ENCODE measurements around the gene B4GALT5. TPM values are rescaled to one million over a fixed set of nuclear protein-coding genes. Genes with fewer than 3 reads are reported as not detected.

B4GALT5 gene
- polyA plus RNA-seq, 1 donor (not counting 4 experiments of a cell fraction or from before 2014, with no cell fraction given), result 23.5 TPM

DNA sequence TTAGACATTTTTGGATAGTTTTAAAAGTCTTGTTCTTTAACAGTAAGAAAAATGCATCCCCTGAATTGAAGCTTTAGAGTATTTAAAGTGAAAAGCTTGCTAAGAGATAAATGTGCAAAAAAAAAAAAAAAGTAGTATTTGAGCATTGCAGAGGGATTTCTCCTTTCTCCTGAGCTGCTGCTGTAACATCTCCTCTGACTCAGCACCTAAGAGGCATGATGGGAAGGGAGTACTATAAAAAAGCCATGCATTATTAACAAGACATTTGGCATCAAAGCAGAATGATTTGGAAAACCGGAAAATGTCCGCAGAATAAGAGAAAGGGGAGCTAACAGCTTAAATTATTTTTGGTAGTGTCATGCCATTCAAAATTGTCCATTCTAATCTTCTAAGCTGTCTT is 27.9 kb downstream of the B4GALT5 start:
- Histone ChIP-seq H3K36me3 (ENCODE audit: control insufficient read depth in 2 of 2, extremely low read depth in 1 of 2, insufficient read depth in 2 of 2, low read length in 2 of 2) (peaks cover 2 to 6% of the 10 kb centered on the region in 2 experiments), H3K4me3 (ENCODE audit: control insufficient read depth in 2 of 3, extremely low read depth in 1 of 3, insufficient read depth in 2 of 3, low read depth in 1 of 3, low read length in 3 of 3) (no peak overlapping the region), H4K20me1 (ENCODE audit: control insufficient read depth, extremely low read depth, insufficient read depth, low read length) (peaks cover 3% of the 10 kb centered on the region), H3K9me3 (ENCODE audit: control insufficient read depth, low read depth, low read length) (no peaks in the 10 kb centered on the region), H2AFZ (ENCODE audit: control insufficient read depth, low read length) (no peak overlapping the region), H3K4me2 (ENCODE audit: control insufficient read depth, extremely low read depth, insufficient read depth, low read depth, low read length) (no peak overlapping the region), H3K27ac (ENCODE audit: control insufficient read depth, insufficient read depth, low read length) (no peak overlapping the region), H3K9me1 (ENCODE audit: control insufficient read depth, extremely low read depth, insufficient read depth, low read length) (no peaks in the 10 kb centered on the region), H3K9ac (ENCODE audit: control insufficient read depth, extremely low read depth, insufficient read depth, low read length) (no peak overlapping the region), H3K27me3 (ENCODE audit: control insufficient read depth, extremely low read depth, insufficient read depth, low read length) (no peaks in the 10 kb centered on the region), H3K4me1 (ENCODE audit: control insufficient read depth, extremely low read depth, insufficient read depth, low read length) (peaks cover 10% of the 10 kb centered on the region), H3K79me2 (ENCODE audit: control insufficient read depth, insufficient read depth, low read length) (peaks cover 78% of the 10 kb centered on the region)
- no peak for TF ChIP-seq EZH2 (IDR thresholded peaks at IDR 0.05; ENCODE audit: low read length)
- TF ChIP-seq, protein P1, sequence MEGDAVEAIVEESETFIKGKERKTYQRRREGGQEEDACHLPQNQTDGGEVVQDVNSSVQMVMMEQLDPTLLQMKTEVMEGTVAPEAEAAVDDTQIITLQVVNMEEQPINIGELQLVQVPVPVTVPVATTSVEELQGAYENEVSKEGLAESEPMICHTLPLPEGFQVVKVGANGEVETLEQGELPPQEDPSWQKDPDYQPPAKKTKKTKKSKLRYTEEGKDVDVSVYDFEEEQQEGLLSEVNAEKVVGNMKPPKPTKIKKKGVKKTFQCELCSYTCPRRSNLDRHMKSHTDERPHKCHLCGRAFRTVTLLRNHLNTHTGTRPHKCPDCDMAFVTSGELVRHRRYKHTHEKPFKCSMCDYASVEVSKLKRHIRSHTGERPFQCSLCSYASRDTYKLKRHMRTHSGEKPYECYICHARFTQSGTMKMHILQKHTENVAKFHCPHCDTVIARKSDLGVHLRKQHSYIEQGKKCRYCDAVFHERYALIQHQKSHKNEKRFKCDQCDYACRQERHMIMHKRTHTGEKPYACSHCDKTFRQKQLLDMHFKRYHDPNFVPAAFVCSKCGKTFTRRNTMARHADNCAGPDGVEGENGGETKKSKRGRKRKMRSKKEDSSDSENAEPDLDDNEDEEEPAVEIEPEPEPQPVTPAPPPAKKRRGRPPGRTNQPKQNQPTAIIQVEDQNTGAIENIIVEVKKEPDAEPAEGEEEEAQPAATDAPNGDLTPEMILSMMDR (optimal IDR thresholded peaks at IDR 0.05 in 1 of 3, IDR thresholded peaks at IDR 0.05 in 1 of 3, conservative IDR thresholded peaks at IDR 0.05 in 1 of 3; ENCODE audit: extremely low read depth in 1 of 3, insufficient read depth in 2 of 3, low read length in 3 of 3), result no peak
- dilution Hi-C loops (cut with MboI; ENCODE audit: extremely low pct_ligation_motif_present, low sequenced_read_pairs), result no loop called here
- FAIRE-seq, result no peak
- DNase-seq (ENCODE audit: low read depth, low spot score), result no peak

DNA sequence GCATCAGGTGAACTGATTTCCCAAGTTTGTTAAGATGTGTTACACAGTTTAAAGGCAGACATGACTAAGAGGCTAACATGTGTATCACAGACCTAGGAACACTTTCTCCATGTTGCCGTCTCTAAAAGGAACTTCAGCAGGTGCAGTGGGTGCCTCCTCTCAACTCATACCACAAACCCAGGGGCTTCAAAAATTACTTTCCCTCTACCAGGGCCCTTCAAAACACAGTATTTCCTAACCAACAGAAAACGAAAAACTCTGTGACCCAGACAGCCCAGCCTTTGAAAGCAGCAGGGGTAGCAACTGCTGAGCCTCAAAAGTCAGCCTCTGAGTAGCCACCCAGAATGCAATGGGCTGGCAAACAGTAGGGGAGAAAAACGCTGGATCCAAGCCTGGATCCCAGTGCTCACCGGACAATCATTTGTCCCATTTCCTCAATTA is 28.5 kb downstream of the B4GALT5 start:
- H3K27me3 ChIP-seq (ENCODE audit: control insufficient read depth, extremely low read depth, insufficient read depth, low read length), result no peaks in the 10 kb centered on the region
- no peak overlapping the region for H3K4me2 ChIP-seq (ENCODE audit: control insufficient read depth, extremely low read depth, insufficient read depth, low read depth, low read length)
- no peak overlapping the region for H2AFZ ChIP-seq (ENCODE audit: control insufficient read depth, low read length)
- FAIRE-seq (no peak), DNase-seq (ENCODE audit: low read depth, low spot score) (no peak)
- peaks cover 8% of the 10 kb centered on the region for H3K4me1 ChIP-seq (ENCODE audit: control insufficient read depth, extremely low read depth, insufficient read depth, low read length)
- peaks cover 78% of the 10 kb centered on the region for H3K79me2 ChIP-seq (ENCODE audit: control insufficient read depth, insufficient read depth, low read length)
- no peaks in the 10 kb centered on the region for H3K9me1 ChIP-seq (ENCODE audit: control insufficient read depth, extremely low read depth, insufficient read depth, low read length)
- dilution Hi-C loops (cut with MboI; ENCODE audit: extremely low pct_ligation_motif_present, low sequenced_read_pairs), result no loop called here
- H3K9ac ChIP-seq (ENCODE audit: control insufficient read depth, extremely low read depth, insufficient read depth, low read length), result no peak overlapping the region
- no peak overlapping the region for H3K27ac ChIP-seq (ENCODE audit: control insufficient read depth, insufficient read depth, low read length)
- H4K20me1 ChIP-seq (ENCODE audit: control insufficient read depth, extremely low read depth, insufficient read depth, low read length), result peaks cover 3% of the 10 kb centered on the region
- TF ChIP-seq, protein P1 (optimal IDR thresholded peaks at IDR 0.05 in 1 of 3, IDR thresholded peaks at IDR 0.05 in 1 of 3, conservative IDR thresholded peaks at IDR 0.05 in 1 of 3; ENCODE audit: extremely low read depth in 1 of 3, insufficient read depth in 2 of 3, low read length in 3 of 3), result no peak
- TF ChIP-seq EZH2 (IDR thresholded peaks at IDR 0.05; ENCODE audit: low read length), result no peak
- no peaks in the 10 kb centered on the region for H3K9me3 ChIP-seq (ENCODE audit: control insufficient read depth, low read depth, low read length)
- H3K4me3 ChIP-seq (ENCODE audit: control insufficient read depth in 2 of 3, extremely low read depth in 1 of 3, insufficient read depth in 2 of 3, low read depth in 1 of 3, low read length in 3 of 3), result no peak overlapping the region
- peaks cover 2 to 6% of the 10 kb centered on the region in 2 experiments for H3K36me3 ChIP-seq (ENCODE audit: control insufficient read depth in 2 of 2, extremely low read depth in 1 of 2, insufficient read depth in 2 of 2, low read length in 2 of 2)
